T47D (cell line): ENCODE data around the gene PRTFDC1.

ENCODE experiments used
- DNase-seq, 2 experiments: peaks; one replicate each; pipeline versions ENCODE4 v3.0.0 to v3.0.0-alpha.2; 2011 to 2012; ENCODE audit warnings: low read depth in 1 of 2, low spot score in 1 of 2
- JUND ChIP-seq: IDR thresholded peaks from 2 replicates; pipeline ENCODE4 v1.6.1; 2012; ENCODE audit warnings: low read depth
- in situ Hi-C: cut with HindIII; loops from 2 replicates; pipeline ENCODE4 v1.10.0; 2016; ENCODE audit warnings: low sequenced_read_pairs, low pct_unique_long_range_greater_than_20kb

The PRTFDC1 gene

GRCh38 chr10:24917979-24918378 lies 34.4 kb downstream of the PRTFDC1 start:
- no peak for TF ChIP-seq JUND

GRCh38 chr10:24917493-24917892 lies 34.9 kb downstream of the PRTFDC1 start:
- in situ Hi-C loops: no loop called here
- TF ChIP-seq JUND: no peak
- no peak for DNase-seq

More at GRCh38 chr10:24917979-24918378, 34.4 kb downstream of the PRTFDC1 start:
- DNase-seq: no peak
- in situ Hi-C loops: no loop called here

- DNase-seq: no peak
- in situ Hi-C loops: no loop called here
- no peak for TF ChIP-seq JUND
Measured at GRCh38 chr10:24916365-24916764, 36.0 kb downstream of the PRTFDC1 start.

GRCh38 chr10:24915304-24915703 lies 37.1 kb downstream of the PRTFDC1 start:
- in situ Hi-C loops: no loop called here
- no peak for TF ChIP-seq JUND
- DNase-seq: no peak

- TF ChIP-seq JUND: no peak
- in situ Hi-C loops: no loop called here
- DNase-seq: no peak
Measured at GRCh38 chr10:24914148-24914547, 38.3 kb downstream of the PRTFDC1 start.

- TF ChIP-seq JUND: no peak
- DNase-seq: no peak
- in situ Hi-C loops: no loop called here
Measured at GRCh38 chr10:24912215-24912614, 40.2 kb downstream of the PRTFDC1 start.

- no peak for DNase-seq
Measured at GRCh38 chr10:24911029-24911428, 41.4 kb downstream of the PRTFDC1 start.

GRCh38 chr10:24910574-24910973 lies 41.8 kb downstream of the PRTFDC1 start:
- no peak for DNase-seq
- TF ChIP-seq JUND: no peak
- in situ Hi-C loops: no loop called here

More at GRCh38 chr10:24911029-24911428, 41.4 kb downstream of the PRTFDC1 start:
- no peak for TF ChIP-seq JUND
- in situ Hi-C loops: no loop called here

GRCh38 chr10:24908793-24909423 lies 43.5 kb downstream of the PRTFDC1 start:
- in situ Hi-C loops: no loop called here
- TF ChIP-seq JUND: no peak
- DNase-seq: no peak

- DNase-seq: no peak
- in situ Hi-C loops: no loop called here
- no peak for TF ChIP-seq JUND
Measured at GRCh38 chr10:24907956-24908355, 44.5 kb downstream of the PRTFDC1 start.

GRCh38 chr10:24906372-24906771 lies 46.0 kb downstream of the PRTFDC1 start:
- no peak for DNase-seq
- no peak for TF ChIP-seq JUND
- in situ Hi-C loops: no loop called here

- no peak for TF ChIP-seq JUND
- in situ Hi-C loops: no loop called here
- DNase-seq: no peak
Measured at GRCh38 chr10:24904824-24905223, 47.6 kb downstream of the PRTFDC1 start.

GRCh38 chr10:24902400-24902728 lies 50.0 kb downstream of the PRTFDC1 start:
- no peak for TF ChIP-seq JUND
- in situ Hi-C loops: no loop called here
- DNase-seq: no peak

GRCh38 chr10:24901686-24902399 lies 50.6 kb downstream of the PRTFDC1 start:
- no peak for DNase-seq
- no peak for TF ChIP-seq JUND
- in situ Hi-C loops: no loop called here
